Mesendoderm (in vitro differentiated cells): ENCODE data around the gene FA2H.

ENCODE experiments used
- DNase-seq: peaks from one replicate; pipeline ENCODE4 v3.0.0; 2013
- H2AK5ac ChIP-seq: 2 replicates; pipeline ENCODE4 v1.6.1; 2013; ENCODE audit warnings: low read length, inconsistent platforms
- H2BK120ac ChIP-seq: 2 replicates; pipeline ENCODE4 v1.6.1; 2013; ENCODE audit warnings: low read depth, mild to moderate bottlenecking, low read length, moderate library complexity, mixed read lengths
- H2BK15ac ChIP-seq: replicated peaks from 2 replicates; pipeline ENCODE4 v1.6.1; 2013; ENCODE audit warnings: low read depth, mild to moderate bottlenecking, moderate library complexity
- H2BK5ac ChIP-seq: 2 replicates; pipeline ENCODE4 v1.6.1; 2013; ENCODE audit warnings: low read length, inconsistent platforms
- H3K18ac ChIP-seq: 2 replicates; pipeline ENCODE4 v1.6.1; 2013; ENCODE audit warnings: mild to moderate bottlenecking, low read length, mixed read lengths
- H3K23ac ChIP-seq: one replicate; pipeline ENCODE4 v1.6.1; 2013; ENCODE audit warnings: low read length
- H3K27ac ChIP-seq: 2 replicates; pipeline ENCODE4 v1.5.1; 2013; ENCODE audit warnings: low read depth, mild to moderate bottlenecking, inconsistent platforms, low read length, moderate library complexity
- H3K27me3 ChIP-seq: 2 replicates; pipeline ENCODE4 v1.6.1; 2013; ENCODE audit warnings: low read length, control low read depth, mild to moderate bottlenecking, inconsistent platforms; ENCODE audit not compliant: insufficient read depth, poor library complexity
- H3K36me3 ChIP-seq: 2 replicates; pipeline ENCODE4 v1.6.1; 2013; ENCODE audit warnings: low read length, inconsistent platforms; ENCODE audit not compliant: control insufficient read depth, insufficient read depth
- H3K4ac ChIP-seq: one replicate; pipeline ENCODE4 v1.6.1; 2013; ENCODE audit warnings: low read depth, mild to moderate bottlenecking, low read length, moderate library complexity
- H3K4me1 ChIP-seq: 2 replicates; pipeline ENCODE4 v1.6.1; 2013; ENCODE audit warnings: low read depth, low read length, inconsistent platforms; ENCODE audit not compliant: control insufficient read depth
- H3K4me2 ChIP-seq: 2 replicates; pipeline ENCODE4 v1.6.1; 2013; ENCODE audit warnings: low read length
- H3K4me3 ChIP-seq: 2 replicates; pipeline ENCODE4 v1.5.1; 2013; ENCODE audit warnings: mild to moderate bottlenecking, low read length
- H3K56ac ChIP-seq: one replicate; pipeline ENCODE4 v1.6.1; 2013; ENCODE audit warnings: low read length
- H3K79me1 ChIP-seq: 2 replicates; pipeline ENCODE4 v1.6.1; 2013; ENCODE audit warnings: low read length, inconsistent platforms
- H3K79me2 ChIP-seq: 2 replicates; pipeline ENCODE4 v1.6.1; 2013; ENCODE audit warnings: mild to moderate bottlenecking, low read length; ENCODE audit not compliant: control insufficient read depth, insufficient read depth
- H3K9ac ChIP-seq: 2 replicates; pipeline ENCODE4 v1.6.1; 2013; ENCODE audit warnings: low read length, inconsistent platforms
- H4K5ac ChIP-seq: one replicate; pipeline ENCODE4 v1.6.1; 2013; ENCODE audit warnings: low read length
- H4K8ac ChIP-seq: one replicate; pipeline ENCODE4 v1.6.1; 2013; ENCODE audit warnings: low read depth, mild to moderate bottlenecking, control low read depth, low read length, moderate library complexity
- WGBS: extraction: QIAGEN DNeasy Blood & Tissue Kit; methylation state at CpG from one replicate; pipeline ENCODE4 v1.1.7; 2013; ENCODE audit warnings: low lambda C conversion rate, missing lambda C conversion rate; ENCODE audit not compliant: insufficient coverage; ENCODE audit errors: extremely low coverage; 5-methylcytosine and 5-hydroxymethylcytosine counted together

The FA2H gene

DNA sequence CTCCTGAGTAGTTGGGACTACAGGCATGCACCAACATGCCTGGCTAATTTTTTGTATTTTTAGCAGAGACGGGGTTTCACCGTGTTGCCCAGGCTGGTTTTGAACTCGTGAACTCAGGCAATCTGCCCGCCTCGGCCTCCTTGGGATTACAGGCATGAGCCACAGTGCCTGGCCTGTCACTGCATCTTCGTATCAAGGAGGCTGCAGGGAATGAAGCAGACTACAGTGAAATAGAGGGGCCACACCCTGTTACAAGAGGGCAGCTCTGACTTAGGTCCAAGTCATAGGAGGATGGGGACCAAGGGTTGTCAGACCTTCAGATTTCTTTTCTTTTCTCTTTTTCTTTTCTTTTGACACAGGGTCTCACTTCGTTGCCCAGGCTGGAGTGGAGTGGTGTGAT is 28.7 kb downstream of the FA2H start:
- no peak for DNase-seq
- Histone ChIP-seq H2BK5ac (no peak overlapping the region), H3K27ac (no peak overlapping the region), H3K56ac (no peak overlapping the region), H3K4me1 (no peaks in the 10 kb centered on the region), H2BK120ac (no peak overlapping the region), H2AK5ac (no peak overlapping the region), H3K9ac (no peak overlapping the region), H3K36me3 (no peaks in the 10 kb centered on the region), H3K27me3 (no peaks in the 10 kb centered on the region), H3K18ac (no peak overlapping the region), H4K8ac (no peak overlapping the region), H2BK15ac (no peak overlapping the region), H3K4ac (no peak overlapping the region), H3K4me3 (no peak overlapping the region), H3K79me2 (no peaks in the 10 kb centered on the region), H3K23ac (no peak overlapping the region), H3K79me1 (no peaks in the 10 kb centered on the region), H3K4me2 (no peak overlapping the region), H4K5ac (no peak overlapping the region)
- WGBS = no CpG with 5 or more reads among the region's 7 CpGs

GRCh38 chr16:74745109-74745615 is 29.5 kb downstream of the FA2H start:
- H4K8ac ChIP-seq = no peak overlapping the region
- no CpG with 5 or more reads among the region's 10 CpGs for WGBS
- no peak overlapping the region for H4K5ac ChIP-seq
- H2BK5ac ChIP-seq = no peak overlapping the region
- H2AK5ac ChIP-seq = no peak overlapping the region
- no peaks in the 10 kb centered on the region for H3K79me2 ChIP-seq
- H3K4me2 ChIP-seq = no peak overlapping the region
- DNase-seq = no peak
- no peak overlapping the region for H3K27ac ChIP-seq
- H3K36me3 ChIP-seq = no peaks in the 10 kb centered on the region
- no peaks in the 10 kb centered on the region for H3K4me1 ChIP-seq
- no peak overlapping the region for H3K4ac ChIP-seq
- H3K4me3 ChIP-seq = no peak overlapping the region
- H3K9ac ChIP-seq = no peak overlapping the region
- H2BK120ac ChIP-seq = no peak overlapping the region
- H3K27me3 ChIP-seq = no peaks in the 10 kb centered on the region
- no peak overlapping the region for H3K23ac ChIP-seq
- H3K56ac ChIP-seq = no peak overlapping the region
- no peaks in the 10 kb centered on the region for H3K79me1 ChIP-seq
- H2BK15ac ChIP-seq = no peak overlapping the region
- H3K18ac ChIP-seq = no peak overlapping the region

GRCh38 chr16:74744566-74744965 is 30.1 kb downstream of the FA2H start:
- no peak overlapping the region for H3K27ac ChIP-seq
- H3K56ac ChIP-seq = no peak overlapping the region
- no CpG with 5 or more reads among the region's 4 CpGs for WGBS

GRCh38 chr16:74743668-74744299 is 30.8 kb downstream of the FA2H start:
- no peaks in the 10 kb centered on the region for H3K79me1 ChIP-seq
- WGBS = no CpG with 5 or more reads among the region's 15 CpGs

More at GRCh38 chr16:74744566-74744965, 30.1 kb downstream of the FA2H start:
- no peaks in the 10 kb centered on the region for H3K79me1 ChIP-seq
- H3K4me2 ChIP-seq = no peak overlapping the region
- no peak overlapping the region for H3K4ac ChIP-seq
- no peak overlapping the region for H2BK15ac ChIP-seq
- H2BK5ac ChIP-seq = no peak overlapping the region
- no peak for DNase-seq
- H4K8ac ChIP-seq = no peak overlapping the region
- no peaks in the 10 kb centered on the region for H3K27me3 ChIP-seq
- no peaks in the 10 kb centered on the region for H3K4me1 ChIP-seq
- H3K23ac ChIP-seq = no peak overlapping the region
- H3K36me3 ChIP-seq = no peaks in the 10 kb centered on the region
- no peak overlapping the region for H3K18ac ChIP-seq
- H3K79me2 ChIP-seq = no peaks in the 10 kb centered on the region
- H4K5ac ChIP-seq = no peak overlapping the region
- no peak overlapping the region for H3K9ac ChIP-seq
- no peak overlapping the region for H3K4me3 ChIP-seq
- no peak overlapping the region for H2BK120ac ChIP-seq
- no peak overlapping the region for H2AK5ac ChIP-seq

GRCh38 chr16:74743045-74743667 is 31.5 kb downstream of the FA2H start:
- H3K4ac ChIP-seq = no peak overlapping the region
- no peaks in the 10 kb centered on the region for H3K36me3 ChIP-seq
- H4K5ac ChIP-seq = no peak overlapping the region
- H3K18ac ChIP-seq = no peak overlapping the region
- no peak overlapping the region for H3K56ac ChIP-seq
- no peak overlapping the region for H2BK5ac ChIP-seq
- H3K9ac ChIP-seq = no peak overlapping the region
- H3K23ac ChIP-seq = no peak overlapping the region
- H3K4me3 ChIP-seq = no peak overlapping the region
- H3K27ac ChIP-seq = no peak overlapping the region
- no CpG with 5 or more reads among the region's 8 CpGs for WGBS
- H4K8ac ChIP-seq = no peak overlapping the region
- no peak for DNase-seq
- H3K4me2 ChIP-seq = no peak overlapping the region
- no peak overlapping the region for H2BK120ac ChIP-seq
- H3K4me1 ChIP-seq = no peaks in the 10 kb centered on the region
- H3K27me3 ChIP-seq = no peaks in the 10 kb centered on the region
- no peak overlapping the region for H2BK15ac ChIP-seq
- H3K79me1 ChIP-seq = no peaks in the 10 kb centered on the region
- H3K79me2 ChIP-seq = no peaks in the 10 kb centered on the region
- H2AK5ac ChIP-seq = no peak overlapping the region

More at GRCh38 chr16:74743668-74744299, 30.8 kb downstream of the FA2H start:
- H3K18ac ChIP-seq = no peak overlapping the region
- no peak overlapping the region for H3K4me2 ChIP-seq
- H3K4me3 ChIP-seq = no peak overlapping the region
- no peak overlapping the region for H2BK5ac ChIP-seq
- H4K8ac ChIP-seq = no peak overlapping the region
- no peaks in the 10 kb centered on the region for H3K36me3 ChIP-seq
- H3K9ac ChIP-seq = no peak overlapping the region
- no peak overlapping the region for H2BK120ac ChIP-seq
- no peaks in the 10 kb centered on the region for H3K27me3 ChIP-seq
- no peak for DNase-seq
- H3K27ac ChIP-seq = no peak overlapping the region
- no peak overlapping the region for H2AK5ac ChIP-seq
- H2BK15ac ChIP-seq = no peak overlapping the region
- no peak overlapping the region for H4K5ac ChIP-seq
- no peak overlapping the region for H3K56ac ChIP-seq
- H3K4ac ChIP-seq = no peak overlapping the region
- no peaks in the 10 kb centered on the region for H3K79me2 ChIP-seq
- no peak overlapping the region for H3K23ac ChIP-seq
- H3K4me1 ChIP-seq = no peaks in the 10 kb centered on the region
